ENCODE measurements around the gene TAB2. TPM values are rescaled to one million over a fixed set of nuclear protein-coding genes. Genes with fewer than 3 reads are reported as not detected.

TAB2 gene
- total RNA-seq, 3 donors from 2014 or later = 63.3 to 91.0 (median 75.8) TPM

DNA sequence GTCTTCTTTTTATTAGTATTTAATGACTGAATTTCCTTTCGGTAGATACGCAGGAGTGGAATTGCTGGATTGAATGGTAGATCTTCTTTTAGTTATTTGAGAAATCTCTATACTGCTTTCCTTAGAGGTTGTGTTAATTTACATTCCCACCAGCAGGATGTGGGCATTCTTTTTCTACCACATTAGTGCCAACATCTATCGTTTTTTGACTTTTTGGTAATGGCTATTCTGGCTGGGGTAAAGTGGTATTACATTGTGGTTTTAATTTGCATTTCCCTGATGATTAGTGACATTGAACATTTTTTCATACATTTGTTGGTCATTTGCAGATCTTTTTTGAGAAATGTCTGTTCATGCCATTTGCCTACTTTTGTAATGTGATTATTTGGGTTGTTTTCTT lies 119.7 kb downstream of the TAB2 start:
- TF ChIP-seq POLR2AphosphoS5 (IDR thresholded peaks at IDR 0.05) (no peak), POLR2A (IDR thresholded peaks at IDR 0.05) (no peak)
- TF ChIP-seq, protein P1, sequence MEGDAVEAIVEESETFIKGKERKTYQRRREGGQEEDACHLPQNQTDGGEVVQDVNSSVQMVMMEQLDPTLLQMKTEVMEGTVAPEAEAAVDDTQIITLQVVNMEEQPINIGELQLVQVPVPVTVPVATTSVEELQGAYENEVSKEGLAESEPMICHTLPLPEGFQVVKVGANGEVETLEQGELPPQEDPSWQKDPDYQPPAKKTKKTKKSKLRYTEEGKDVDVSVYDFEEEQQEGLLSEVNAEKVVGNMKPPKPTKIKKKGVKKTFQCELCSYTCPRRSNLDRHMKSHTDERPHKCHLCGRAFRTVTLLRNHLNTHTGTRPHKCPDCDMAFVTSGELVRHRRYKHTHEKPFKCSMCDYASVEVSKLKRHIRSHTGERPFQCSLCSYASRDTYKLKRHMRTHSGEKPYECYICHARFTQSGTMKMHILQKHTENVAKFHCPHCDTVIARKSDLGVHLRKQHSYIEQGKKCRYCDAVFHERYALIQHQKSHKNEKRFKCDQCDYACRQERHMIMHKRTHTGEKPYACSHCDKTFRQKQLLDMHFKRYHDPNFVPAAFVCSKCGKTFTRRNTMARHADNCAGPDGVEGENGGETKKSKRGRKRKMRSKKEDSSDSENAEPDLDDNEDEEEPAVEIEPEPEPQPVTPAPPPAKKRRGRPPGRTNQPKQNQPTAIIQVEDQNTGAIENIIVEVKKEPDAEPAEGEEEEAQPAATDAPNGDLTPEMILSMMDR (IDR thresholded peaks at IDR 0.05) = no peak
- H3K4me3 ChIP-seq = no peak overlapping the region
- H3K27me3 ChIP-seq = no peaks in the 10 kb centered on the region
- intact Hi-C loops (cut with DNase I; ENCODE audit: low total_unique reads) = no loop called here
- no peaks in the 10 kb centered on the region for H3K4me1 ChIP-seq
- no peaks in the 10 kb centered on the region for H3K9me3 ChIP-seq
- no peak overlapping the region for H3K27ac ChIP-seq
- no peak for DNase-seq (ENCODE audit: low spot score in 2 of 2)
- no peaks in the 10 kb centered on the region for H3K36me3 ChIP-seq

DNA sequence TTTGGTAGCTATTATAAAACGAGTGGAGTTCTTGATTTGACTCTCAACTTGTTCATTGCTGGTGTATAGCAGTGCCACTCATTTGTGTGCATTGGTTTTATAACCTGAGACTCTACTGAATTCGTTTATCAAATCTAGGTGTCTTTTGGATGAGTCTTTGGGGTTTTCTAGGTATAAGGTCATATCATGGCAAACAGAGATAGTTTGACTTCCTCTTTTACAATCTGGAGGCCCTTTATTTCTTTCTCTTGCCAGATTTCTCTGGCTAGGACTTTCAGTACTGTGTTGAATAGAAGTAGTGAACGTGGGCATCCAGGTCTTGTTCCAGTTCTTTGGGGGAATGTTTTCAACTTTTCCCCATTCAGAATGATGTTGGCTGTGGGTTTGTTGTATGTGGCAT lies 121.3 kb downstream of the TAB2 start:
- Histone ChIP-seq H3K27me3 (no peaks in the 10 kb centered on the region), H3K4me1 (no peaks in the 10 kb centered on the region), H3K27ac (no peak overlapping the region), H3K9me3 (no peaks in the 10 kb centered on the region), H3K36me3 (no peaks in the 10 kb centered on the region), H3K4me3 (no peak overlapping the region)
- intact Hi-C loops (cut with DNase I; ENCODE audit: low total_unique reads) = no loop called here
- TF ChIP-seq POLR2AphosphoS5 (IDR thresholded peaks at IDR 0.05) = no peak
- no peak for TF ChIP-seq POLR2A (IDR thresholded peaks at IDR 0.05)
- TF ChIP-seq, protein P1 (IDR thresholded peaks at IDR 0.05) = no peak
- DNase-seq (ENCODE audit: low spot score in 2 of 2) = no peak

GRCh38 chr6:149439626-149440025 lies 122.1 kb downstream of the TAB2 start:
- Histone ChIP-seq H3K27ac (no peak overlapping the region), H3K36me3 (no peaks in the 10 kb centered on the region), H3K4me1 (no peaks in the 10 kb centered on the region), H3K27me3 (no peaks in the 10 kb centered on the region), H3K4me3 (no peak overlapping the region), H3K9me3 (no peaks in the 10 kb centered on the region)
- DNase-seq (ENCODE audit: low spot score in 2 of 2) = no peak
- TF ChIP-seq, protein P1 (IDR thresholded peaks at IDR 0.05) = no peak
- TF ChIP-seq POLR2A (IDR thresholded peaks at IDR 0.05) = no peak
- no peak for TF ChIP-seq POLR2AphosphoS5 (IDR thresholded peaks at IDR 0.05)
- intact Hi-C loops (cut with DNase I; ENCODE audit: low total_unique reads) = no loop called here

DNA sequence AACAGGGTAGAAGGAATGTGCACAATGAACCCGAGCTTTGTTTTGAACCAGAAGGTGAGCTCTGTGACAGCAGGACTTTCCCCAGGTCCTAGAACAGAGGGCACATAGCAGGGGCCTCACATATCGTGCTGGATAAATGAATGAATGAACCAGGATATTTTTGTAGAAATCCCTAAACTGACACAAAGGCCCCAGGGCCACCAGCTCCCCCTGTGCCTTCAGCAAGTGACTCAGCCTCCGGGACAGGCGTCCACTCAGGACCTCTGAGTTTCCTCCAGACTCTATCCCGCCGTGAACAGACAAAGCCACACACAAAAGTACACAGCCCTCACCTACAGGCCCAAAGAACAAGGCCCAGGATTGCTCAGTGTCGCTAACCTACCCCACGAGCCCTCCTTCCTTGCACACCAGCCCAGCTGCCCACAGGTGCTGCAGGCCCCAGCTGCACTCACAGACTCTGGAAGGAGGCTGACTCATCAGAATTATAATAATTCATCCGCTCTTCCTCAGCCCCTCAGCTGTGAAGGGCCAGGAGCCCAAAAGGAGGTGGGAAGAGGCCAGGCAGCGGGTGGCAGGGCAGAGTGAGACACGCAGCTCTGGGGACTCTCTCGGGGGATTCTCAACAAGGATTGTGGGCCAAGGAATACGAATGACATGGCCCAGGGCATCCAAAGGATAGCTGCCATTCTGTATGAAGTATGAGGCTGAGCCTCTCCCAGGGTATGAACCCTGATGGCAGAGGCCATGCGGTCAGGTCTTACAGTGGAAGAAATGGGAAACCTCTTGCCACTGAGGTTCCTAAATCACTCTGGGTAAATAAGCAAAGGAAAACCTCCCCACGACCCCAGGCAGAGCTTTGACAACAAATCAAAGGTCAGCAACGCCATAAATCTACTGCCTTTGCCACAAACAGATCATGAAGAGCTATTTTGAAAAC lies 123.5 kb downstream of the TAB2 start:
- no peaks in the 10 kb centered on the region for H3K27me3 ChIP-seq
- H3K27ac ChIP-seq = no peak overlapping the region
- no peak for DNase-seq (ENCODE audit: low spot score in 2 of 2)
- TF ChIP-seq, protein P1 (IDR thresholded peaks at IDR 0.05) = no peak
- TF ChIP-seq POLR2AphosphoS5 (IDR thresholded peaks at IDR 0.05) (no peak), POLR2A (IDR thresholded peaks at IDR 0.05) (no peak)
- no peaks in the 10 kb centered on the region for H3K9me3 ChIP-seq
- H3K4me1 ChIP-seq = no peaks in the 10 kb centered on the region
- H3K4me3 ChIP-seq = no peak overlapping the region
- intact Hi-C loops (cut with DNase I; ENCODE audit: low total_unique reads) = no loop called here
- no peaks in the 10 kb centered on the region for H3K36me3 ChIP-seq

- no peaks in the 10 kb centered on the region for H3K9me3 ChIP-seq
- no peaks in the 10 kb centered on the region for H3K27me3 ChIP-seq
- intact Hi-C loops (cut with DNase I; ENCODE audit: low total_unique reads) = loop anchor here (1.0 kb wide), 1 partner anchor 19 kb away; no protein-coding TSS in a partner anchor
- TF ChIP-seq, protein P1 (IDR thresholded peaks at IDR 0.05) = no peak
- TF ChIP-seq POLR2AphosphoS5 (IDR thresholded peaks at IDR 0.05) (no peak), POLR2A (IDR thresholded peaks at IDR 0.05) (no peak)
- H3K27ac ChIP-seq = no peak overlapping the region
- H3K4me1 ChIP-seq = no peaks in the 10 kb centered on the region
- no peak for DNase-seq (ENCODE audit: low spot score in 2 of 2)
- no peaks in the 10 kb centered on the region for H3K36me3 ChIP-seq
- no peak overlapping the region for H3K4me3 ChIP-seq
These were observed 124.2 kb downstream of the TAB2 start for GRCh38 chr6:149441740-149442139.
